Right lobe of liver (tissue), 6 donors: ENCODE measurements around the gene CARD19. TPM values are rescaled to one million over a fixed set of nuclear protein-coding genes. Genes with fewer than 3 reads are reported as not detected.
A peak's percentile ranks its signal among the peaks of the same experiment; 100 is the strongest.

Experiments used
- ATAC-seq, 4 donors: fragments of 200-7000 bp; cut with Tn5 transposase; one replicate each; pipeline ENCODE4 v1.9.1; 2020; ENCODE audit warnings: mild to moderate bottlenecking in 4 of 4, moderate library complexity in 4 of 4
- DNase-seq, 3 donors: peaks; one replicate each; pipeline ENCODE4 v3.0.0-alpha.2; 2020
- H3K27ac ChIP-seq, 3 donors: fragments of 200-600 bp; one replicate each; pipeline ENCODE4 v1.8.0; 2022
- H3K27me3 ChIP-seq, 2 donors: fragments of 200-600 bp; one replicate each; pipeline ENCODE4 v1.8.0; 2022
- H3K36me3 ChIP-seq, 4 donors: fragments of 200-600 bp; sonication (generic) in 1 of 4; one replicate each; pipeline versions ENCODE4 v1.5.1 to v1.8.0; 2017 to 2022; ENCODE audit warnings: control low read depth in 1 of 4
- H3K4me1 ChIP-seq, 4 donors: fragments of 200-600 bp; sonication (generic) in 1 of 4; one replicate each; pipeline versions ENCODE4 v1.5.1 to v1.8.0; 2017 to 2022; ENCODE audit warnings: control low read depth in 1 of 4
- H3K4me3 ChIP-seq, 3 donors: fragments of 200-600 bp; one replicate each; pipeline ENCODE4 v1.8.0; 2022
- H3K9me3 ChIP-seq, 4 donors: fragments of 200-600 bp; sonication (generic) in 1 of 4; one replicate each; pipeline versions ENCODE4 v1.5.1 to v1.8.0; 2017 to 2022; ENCODE audit warnings: control low read depth in 1 of 4
- POLR2A ChIP-seq: fragments of 450-650 bp; IDR thresholded peaks from one replicate; pipeline ENCODE4 v1.6.1; 2017; ENCODE audit warnings: antibody characterized with exemption, mild to moderate bottlenecking
- WGBS: methylation state at CpG from one replicate; pipeline ENCODE4 v1.1.6; 2018; ENCODE audit warnings: low coverage, low lambda C conversion rate; ENCODE audit not compliant: insufficient coverage; ENCODE audit errors: missing lambda C conversion rate; 5-methylcytosine and 5-hydroxymethylcytosine counted together
- intact Hi-C, 2 donors: fragments of 100-400 bp; cut with DNase I; formaldehyde crosslinking; loops; one replicate each; pipeline versions ENCODE4 v1.11.2 to v1.14.1; 2022
- total RNA-seq, 6 experiments: library from RNA; depleted of rRNA in 2 of 6; stranded (reverse); fragments of >200 nt in 2 of 6; fragmentation: NEBNext Ultra II Directional in 3 of 6; extraction: Animal tissue kit (Norgen Biotek cat#: 25700) in 3 of 6; gene quantifications; one replicate each; pipeline versions ENCODE4 v1.1.0 to v1.2.4, GENCODE V29; 2016 to 2023
- TF ChIP-seq, protein P1 (sequence below), 4 donors: fragments of 200-600 bp in 3 of 4; fragments of 450-650 bp in 1 of 4; IDR thresholded peaks; one replicate each; pipeline versions ENCODE4 v1.5.1 to v1.8.0; 2016 to 2022; ENCODE audit warnings: antibody characterized with exemption in 4 of 4, mild to moderate bottlenecking in 2 of 4
- donor health status: DM: no; HTN: yes; CAD: no.
- donor health status: DM: no; HTN: no; CAD: no.
- donor health status: DM: no; HTN: no; CAD: no.
- donor health status: DM: no; HTN: yes; CAD: no.
- donor health status: DM: no; HTN: yes; CAD: no.

The CARD19 gene
- total RNA-seq, 6 experiments from 2014 or later: 6.3 to 31.7 (median 12.1) TPM

DNA sequence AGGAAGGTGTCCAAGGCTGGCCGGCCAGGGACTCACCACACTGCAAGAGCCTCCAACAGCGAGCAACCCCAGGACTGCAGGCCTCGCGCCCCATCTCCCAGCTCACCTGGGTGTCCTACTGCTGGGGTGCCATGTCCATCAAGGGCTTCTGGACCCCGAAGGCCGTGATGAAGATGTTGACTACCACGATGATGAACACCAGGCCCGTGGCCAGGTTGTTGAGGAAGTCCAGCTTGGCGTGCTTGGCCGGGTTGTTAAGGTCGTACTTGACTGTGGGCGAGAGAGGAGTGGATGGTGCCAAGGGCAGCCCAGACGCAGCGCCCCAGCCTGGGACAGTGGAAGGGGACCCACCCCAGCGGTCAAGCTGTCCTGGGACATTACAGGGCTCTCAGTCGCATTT is 28.8 kb downstream of the CARD19 start:
- Histone ChIP-seq H3K4me3 (no peak overlapping the region), H3K4me1 (peaks cover 0 to 17% (median 3%) of the 10 kb centered on the region in 4 donors), H3K27me3 (no peaks in the 10 kb centered on the region), H3K9me3 (no peaks in the 10 kb centered on the region), H3K36me3 (peaks cover 0 to 46% (median 10%) of the 10 kb centered on the region in 4 donors), H3K27ac (no peak overlapping the region)
- ATAC-seq (no peak), DNase-seq (peak in 2 of 3 donors; percentile 47 to 49)
- 92% methylated on average over 7 of the region's 16 CpGs for whole genome bisulfite sequencing
- TF ChIP-seq POLR2A: no peak
- TF ChIP-seq, protein P1, sequence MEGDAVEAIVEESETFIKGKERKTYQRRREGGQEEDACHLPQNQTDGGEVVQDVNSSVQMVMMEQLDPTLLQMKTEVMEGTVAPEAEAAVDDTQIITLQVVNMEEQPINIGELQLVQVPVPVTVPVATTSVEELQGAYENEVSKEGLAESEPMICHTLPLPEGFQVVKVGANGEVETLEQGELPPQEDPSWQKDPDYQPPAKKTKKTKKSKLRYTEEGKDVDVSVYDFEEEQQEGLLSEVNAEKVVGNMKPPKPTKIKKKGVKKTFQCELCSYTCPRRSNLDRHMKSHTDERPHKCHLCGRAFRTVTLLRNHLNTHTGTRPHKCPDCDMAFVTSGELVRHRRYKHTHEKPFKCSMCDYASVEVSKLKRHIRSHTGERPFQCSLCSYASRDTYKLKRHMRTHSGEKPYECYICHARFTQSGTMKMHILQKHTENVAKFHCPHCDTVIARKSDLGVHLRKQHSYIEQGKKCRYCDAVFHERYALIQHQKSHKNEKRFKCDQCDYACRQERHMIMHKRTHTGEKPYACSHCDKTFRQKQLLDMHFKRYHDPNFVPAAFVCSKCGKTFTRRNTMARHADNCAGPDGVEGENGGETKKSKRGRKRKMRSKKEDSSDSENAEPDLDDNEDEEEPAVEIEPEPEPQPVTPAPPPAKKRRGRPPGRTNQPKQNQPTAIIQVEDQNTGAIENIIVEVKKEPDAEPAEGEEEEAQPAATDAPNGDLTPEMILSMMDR (IDR thresholded peaks at IDR 0.05): no peak
- intact Hi-C loops: no loop called here

DNA sequence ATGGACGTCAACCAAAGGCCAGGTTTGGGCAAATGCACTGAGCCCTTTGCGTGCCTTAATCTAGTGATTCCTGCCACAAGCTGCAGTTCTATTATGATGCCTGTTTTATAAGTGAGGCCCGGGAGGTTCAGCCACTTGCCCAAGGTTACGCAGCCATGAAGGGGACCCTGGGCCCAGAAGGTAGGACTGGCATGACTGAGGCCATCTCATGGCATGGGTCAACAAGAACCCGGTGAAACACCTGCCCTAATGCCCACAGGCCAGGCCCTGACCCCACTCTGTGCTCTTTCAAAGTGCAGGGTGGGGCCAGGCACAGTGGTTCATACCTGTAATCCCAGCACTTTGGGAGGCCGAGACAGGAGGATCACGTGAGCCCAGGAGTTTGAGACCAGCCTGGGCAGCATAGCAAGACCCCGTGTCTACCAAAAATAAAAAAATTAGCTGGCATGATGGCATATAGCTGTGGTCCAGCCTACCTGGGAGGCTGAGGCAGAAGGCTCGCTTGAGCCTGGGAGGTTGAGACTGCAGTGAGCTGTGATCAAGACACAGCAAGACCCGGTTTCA is 29.4 kb downstream of the CARD19 start:
- TF ChIP-seq POLR2A: no peak
- TF ChIP-seq, protein P1 (IDR thresholded peaks at IDR 0.05): no peak
- Histone ChIP-seq H3K36me3 (peaks cover 0 to 46% (median 10%) of the 10 kb centered on the region in 4 donors), H3K4me1 (peaks cover 0 to 17% (median 1%) of the 10 kb centered on the region in 4 donors), H3K27ac (no peak overlapping the region), H3K4me3 (no peak overlapping the region), H3K9me3 (no peaks in the 10 kb centered on the region), H3K27me3 (no peaks in the 10 kb centered on the region)
- DNase-seq (peak; percentile 5 to 42 (median 9)), ATAC-seq (no peak)
- WGBS: 86% methylated on average over 5 of the region's 10 CpGs
- intact Hi-C loops: no loop called here

DNA sequence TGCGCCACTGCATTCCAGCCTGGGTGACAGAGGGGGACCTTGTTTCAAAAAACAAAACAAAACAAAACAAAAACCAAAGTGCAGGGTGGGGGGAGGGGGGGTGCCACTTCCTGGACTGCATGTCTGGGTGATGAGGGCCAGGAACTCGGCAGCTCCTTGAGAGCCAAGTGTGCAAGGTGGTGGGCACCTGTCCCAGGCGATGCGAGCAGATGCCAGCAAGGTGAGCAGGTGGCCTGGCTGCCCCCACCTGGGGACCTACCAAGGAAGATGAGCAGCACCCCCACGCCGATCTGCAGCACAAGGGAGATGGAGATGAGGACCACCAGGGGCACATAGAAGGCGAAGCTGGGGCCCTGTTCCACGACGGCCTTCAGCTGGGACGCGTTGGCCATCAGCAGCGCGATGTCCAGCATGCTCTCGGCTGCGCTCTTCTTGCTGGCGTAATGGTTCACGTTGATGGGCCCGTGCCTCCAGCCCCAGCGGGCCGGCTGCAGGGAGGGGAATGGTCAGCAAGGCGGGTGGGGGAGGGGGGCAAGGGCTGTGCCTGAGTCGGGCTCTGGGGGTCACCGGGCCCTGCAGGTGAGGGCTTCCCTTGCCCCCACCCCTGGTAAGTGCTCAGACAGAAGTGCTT is 30.2 kb downstream of the CARD19 start:
- peak overlapping the region in 1 of 3 donors; percentile 37 for H3K27ac ChIP-seq
- peaks cover 0 to 22% (median 3%) of the 10 kb centered on the region in 4 donors for H3K4me1 ChIP-seq
- no peaks in the 10 kb centered on the region for H3K9me3 ChIP-seq
- 77% methylated on average over 2 of the region's 23 CpGs for WGBS
- intact Hi-C loops: no loop called here
- H3K4me3 ChIP-seq: no peak overlapping the region
- peaks cover 0 to 45% (median 10%) of the 10 kb centered on the region in 4 donors for H3K36me3 ChIP-seq
- DNase-seq: peak; percentile 27 to 55 (median 49)
- H3K27me3 ChIP-seq: no peaks in the 10 kb centered on the region
- ATAC-seq: no peak
- no peak for TF ChIP-seq POLR2A
- TF ChIP-seq, protein P1 (IDR thresholded peaks at IDR 0.05): no peak

- peak; percentile 28 to 57 (median 46) for DNase-seq
- intact Hi-C loops: no loop called here
- Histone ChIP-seq H3K36me3 (peaks cover 0 to 39% (median 9%) of the 10 kb centered on the region in 4 donors), H3K9me3 (no peaks in the 10 kb centered on the region), H3K4me3 (no peak overlapping the region), H3K4me1 (peaks cover 0 to 28% (median 9%) of the 10 kb centered on the region in 4 donors), H3K27ac (peak overlapping the region in 2 of 3 donors; percentile 37 to 59), H3K27me3 (no peaks in the 10 kb centered on the region)
- TF ChIP-seq, protein P1 (IDR thresholded peaks at IDR 0.05): no peak
- TF ChIP-seq POLR2A: no peak
- peak; percentile 3 to 16 (median 10) for ATAC-seq
- 70% methylated on average over 2 of the region's 18 CpGs for WGBS
Observed at GRCh38 chr9:93126825-93127368, 30.9 kb downstream of the CARD19 start.
